GM23248 (cell line): Measurements from ENCODE around the gene CSMD2.

ENCODE experiments used
- EZH2 ChIP-seq: fragments of 200-600 bp; sonication (generic); IDR thresholded peaks from 2 replicates; pipeline ENCODE4 v1.6.1; 2018; ENCODE audit warnings: antibody characterized with exemption, mild to moderate bottlenecking; ENCODE audit not compliant: insufficient read depth, poor library complexity, severe bottlenecking
- EZH2phosphoT487 ChIP-seq: fragments of 200-600 bp; sonication (generic); IDR thresholded peaks from 2 replicates; pipeline ENCODE4 v1.6.1; 2018; ENCODE audit warnings: antibody characterized with exemption, moderate library complexity, mild to moderate bottlenecking, low read depth; ENCODE audit not compliant: insufficient read depth

DNA sequence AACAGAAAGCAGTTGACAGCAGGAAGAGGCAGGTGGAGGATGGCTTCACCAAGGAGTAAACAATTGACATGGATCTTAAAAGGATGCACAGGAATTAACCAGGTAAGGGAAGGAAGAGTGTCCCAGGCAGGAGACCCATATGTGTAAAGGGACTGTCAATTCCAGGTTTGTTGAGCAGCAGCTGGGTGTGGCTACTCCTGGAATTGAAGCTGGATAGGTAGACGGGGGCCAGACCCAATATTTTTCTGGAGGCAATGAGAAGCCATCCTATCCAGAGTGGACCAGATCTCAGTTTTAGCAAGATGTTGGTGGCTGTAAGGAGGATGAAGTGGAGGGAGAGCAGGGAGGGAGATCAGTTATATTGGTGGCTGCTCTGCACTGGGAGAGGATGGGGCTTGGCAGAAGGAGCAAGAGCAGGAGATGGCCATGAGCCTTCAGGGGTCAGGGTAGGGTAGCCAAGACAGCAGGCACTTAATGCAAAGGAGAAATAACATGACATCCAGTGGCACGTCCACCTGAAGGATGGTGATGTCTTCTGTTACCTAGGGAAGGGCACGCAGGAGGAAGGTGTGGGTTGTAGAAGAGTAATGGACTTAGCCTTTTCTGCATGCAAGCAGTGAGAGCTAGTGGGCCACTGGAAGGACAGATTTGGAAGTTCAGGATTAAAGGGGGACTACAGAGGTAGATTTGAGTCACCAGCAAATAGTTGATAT lies 447.9 kb downstream of the CSMD2 start:
- TF ChIP-seq EZH2 (no peak), EZH2phosphoT487 (no peak)
